ENCODE data around the gene PRKAR1A. TPM values are rescaled to one million over a fixed set of nuclear protein-coding genes. Genes with fewer than 3 reads are reported as not detected.
"Not testable (repeated sequence)": the region's sequence is repeated elsewhere in the genome, so short reads cannot be mapped to it uniquely, and the experiment has no call there.

The PRKAR1A gene
- 173 and 260 TPM in 2 replicates for total RNA-seq (2014; rRNA removed; shearing (Covaris generic))

DNA sequence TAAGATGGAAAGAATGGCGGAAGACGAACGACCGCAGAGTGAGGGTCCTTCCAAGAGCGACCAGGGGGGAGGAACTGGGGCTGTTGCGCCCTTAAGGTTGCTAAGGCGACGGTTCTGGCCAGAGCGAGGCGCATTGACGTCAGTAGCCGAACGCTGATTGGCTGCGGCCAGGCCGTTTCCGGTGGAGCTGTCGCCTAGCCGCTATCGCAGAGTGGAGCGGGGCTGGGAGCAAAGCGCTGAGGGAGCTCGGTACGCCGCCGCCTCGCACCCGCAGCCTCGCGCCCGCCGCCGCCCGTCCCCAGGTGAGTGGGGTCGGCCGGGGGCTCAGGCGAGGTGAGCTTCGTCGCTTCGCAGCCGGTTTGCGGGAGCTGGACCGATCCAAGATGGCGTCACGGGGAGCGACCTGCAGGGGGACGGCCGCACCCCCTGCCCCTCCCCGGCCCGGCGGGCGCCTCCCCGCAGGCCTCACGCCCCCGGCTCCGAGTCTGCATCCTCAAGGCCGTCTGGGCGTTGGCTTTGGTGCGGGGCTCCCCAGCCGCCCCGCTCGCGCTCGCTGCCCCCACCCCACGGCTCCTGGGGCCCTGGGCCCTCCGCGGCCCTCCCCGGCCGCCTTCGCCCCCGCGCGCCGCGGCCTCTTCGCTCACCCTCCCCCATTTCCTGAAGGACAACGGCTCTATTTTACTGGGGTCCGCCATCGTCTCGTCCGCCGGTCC, at the start of gene PRKAR1A:
Gene PRKAR1A, plus strand, starts transcription at position 184 of the 713 bp plus-strand sequence. CDS start 2,970 bp downstream, outside the sequence.
- DNase-seq (ENCODE audit: low read depth), result peak; percentile 97

DNA sequence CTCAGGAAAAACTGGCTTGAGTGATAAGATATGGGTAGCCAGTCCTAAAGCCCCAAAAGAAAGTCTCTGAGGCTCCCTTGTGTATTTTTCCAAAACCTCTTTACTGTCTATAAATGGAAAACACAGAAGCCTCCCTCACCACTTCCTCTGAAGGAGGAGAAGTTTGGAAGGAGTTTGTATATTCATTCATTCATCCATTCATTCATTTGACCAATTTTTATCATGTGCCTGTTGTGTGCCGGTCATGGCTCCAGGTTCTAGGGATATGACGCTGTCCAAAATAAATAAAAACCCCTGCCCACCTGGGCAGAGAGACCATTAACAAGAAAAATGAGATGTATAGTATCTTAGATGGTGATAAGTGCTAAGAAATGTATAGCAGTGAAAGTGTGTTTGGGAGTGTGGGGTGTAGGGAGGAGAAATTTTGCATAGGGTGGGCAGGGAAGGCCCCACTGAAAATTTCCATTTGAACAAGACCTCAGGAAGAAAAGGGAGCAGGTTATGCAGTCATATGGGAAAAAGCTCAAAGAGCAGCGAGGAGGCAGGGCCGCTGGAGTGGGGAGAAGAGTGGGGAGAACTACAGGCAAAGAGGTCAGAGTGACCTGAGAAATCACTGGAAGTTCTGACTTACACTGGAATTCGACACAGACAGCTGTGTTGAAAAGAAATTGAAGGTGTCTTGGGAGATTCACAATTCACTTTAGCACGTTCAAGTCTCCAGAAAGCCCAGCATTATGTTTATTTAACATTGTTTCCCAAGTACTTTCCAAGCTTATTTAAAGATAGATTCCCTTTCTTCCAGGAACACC, 48.8 kb upstream of the PRKAR1A start:
- no peak for DNase-seq (ENCODE audit: low read depth)

- DNase-seq (ENCODE audit: low read depth), result no peak
Observed at GRCh38 chr17:68468334-68468733, 43.9 kb upstream of the PRKAR1A start.

DNA sequence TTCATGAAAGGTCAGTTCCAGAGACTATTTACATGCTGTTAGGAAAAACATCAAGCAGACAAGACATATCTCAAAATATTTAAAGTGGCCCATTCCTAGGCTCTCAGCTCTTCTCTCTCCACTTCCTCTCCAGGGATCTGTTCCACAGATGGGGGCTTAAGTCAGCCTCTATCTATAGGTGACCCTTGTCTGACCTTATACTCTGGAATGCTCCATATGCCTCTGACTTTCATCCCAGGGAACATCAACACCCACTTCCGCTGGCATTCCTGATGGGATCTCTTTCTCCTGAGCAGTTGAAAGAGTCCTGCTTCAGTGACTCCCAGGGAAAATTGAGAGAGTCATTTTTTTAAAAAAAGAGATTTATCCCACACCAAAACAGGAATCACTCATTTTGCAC, 43.4 kb upstream of the PRKAR1A start:
- no peak for DNase-seq (ENCODE audit: low read depth)

- DNase-seq (ENCODE audit: low read depth), result no peak
Observed at GRCh38 chr17:68470961-68471360, 41.3 kb upstream of the PRKAR1A start.

DNA sequence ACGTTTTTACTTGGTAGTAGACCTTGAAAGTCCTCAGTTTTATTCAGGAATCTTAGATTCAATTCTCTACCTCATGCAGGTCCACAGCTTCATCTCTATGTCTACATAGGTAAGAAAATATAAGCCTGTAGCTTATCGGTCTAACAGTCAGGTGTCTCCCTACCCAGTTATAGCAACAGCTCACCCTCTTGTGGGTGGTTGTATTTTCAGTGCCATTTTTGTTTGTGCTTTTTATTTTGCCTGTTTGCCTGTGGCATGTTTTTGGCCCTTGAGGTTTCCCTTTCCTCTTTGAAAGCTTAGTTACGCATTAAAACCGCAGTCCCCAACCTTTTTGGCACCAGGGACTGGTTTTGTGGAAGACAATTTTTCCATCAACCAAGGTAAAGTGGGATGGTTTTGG, 31.3 kb upstream of the PRKAR1A start:
- no peak for DNase-seq (ENCODE audit: low read depth)

DNA sequence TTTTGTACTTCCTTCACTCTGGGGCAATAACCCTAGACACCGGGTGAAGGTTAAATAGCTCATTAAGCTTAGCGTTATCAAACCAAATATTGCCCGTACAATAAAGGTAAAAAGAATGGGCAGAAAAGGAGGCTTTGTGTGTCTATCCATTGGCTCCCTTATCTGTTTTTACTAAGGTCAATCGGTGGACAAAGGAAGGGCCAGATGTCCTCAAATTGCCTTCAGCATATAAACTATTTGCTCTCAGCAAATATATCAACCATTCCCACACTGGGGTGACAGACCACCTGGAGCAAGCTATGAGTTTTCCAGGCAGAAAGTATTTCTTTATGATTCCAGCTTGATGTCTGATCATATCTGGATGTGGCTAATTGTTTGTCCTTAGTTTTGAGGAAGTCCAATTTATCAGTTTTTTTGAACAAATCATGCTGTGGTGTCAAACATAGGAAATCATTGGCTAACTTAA, 29.6 kb upstream of the PRKAR1A start:
- no peak for DNase-seq (ENCODE audit: low read depth)

GRCh38 chr17:68484458-68484857, 27.8 kb upstream of the PRKAR1A start:
- DNase-seq (ENCODE audit: low read depth), result no peak

GRCh38 chr17:68489919-68490318, 22.3 kb upstream of the PRKAR1A start:
- no peak for DNase-seq (ENCODE audit: low read depth)

DNA sequence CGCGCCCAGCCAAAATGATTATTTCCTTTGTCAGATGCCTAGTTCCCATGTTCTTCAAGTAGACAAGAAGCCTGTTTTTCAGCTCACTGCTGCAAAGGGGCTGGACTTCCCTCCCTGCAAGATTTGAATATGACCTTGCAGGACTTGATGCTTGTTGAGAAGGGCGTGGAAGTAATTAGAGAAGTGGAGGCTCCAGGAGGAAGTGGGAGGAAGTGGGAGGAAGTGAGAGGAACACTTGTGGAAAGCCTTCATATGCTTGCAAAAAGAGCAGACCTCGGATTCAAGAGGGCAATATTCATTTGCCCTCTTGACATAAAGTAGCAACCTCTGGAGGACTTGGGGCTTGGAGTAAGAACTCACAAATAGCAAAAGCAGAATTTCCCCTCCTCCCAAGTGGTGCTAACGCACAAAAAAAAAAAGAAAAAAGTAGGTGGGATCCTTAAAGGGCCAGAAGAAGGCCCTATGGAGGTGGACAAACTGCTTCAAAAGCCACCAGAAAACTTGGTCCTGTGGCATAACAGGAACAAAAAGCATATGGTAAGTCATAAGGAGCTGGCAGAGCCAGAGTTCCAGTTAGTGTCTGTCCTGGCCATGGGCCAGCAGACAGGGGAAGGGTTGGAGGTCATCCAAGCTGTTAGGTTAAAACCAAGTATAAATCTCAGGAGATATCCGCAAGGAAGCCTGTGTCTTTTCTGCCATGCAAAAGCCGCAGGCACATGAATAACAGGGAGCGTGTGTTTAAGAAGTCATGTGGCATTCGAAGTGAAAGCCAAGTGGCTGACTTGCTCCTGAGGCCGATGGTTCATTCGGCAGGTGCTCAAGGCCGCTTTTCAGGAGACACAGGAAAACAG, 20.6 kb upstream of the PRKAR1A start:
- DNase-seq (ENCODE audit: low read depth), result peak; percentile 15

- not testable (repeated sequence) for DNase-seq (ENCODE audit: low read depth)
Observed at GRCh38 chr17:68492394-68493054, 19.7 kb upstream of the PRKAR1A start.

- no peak for DNase-seq (ENCODE audit: low read depth)
Observed at GRCh38 chr17:68495081-68495480, 17.1 kb upstream of the PRKAR1A start.

DNA sequence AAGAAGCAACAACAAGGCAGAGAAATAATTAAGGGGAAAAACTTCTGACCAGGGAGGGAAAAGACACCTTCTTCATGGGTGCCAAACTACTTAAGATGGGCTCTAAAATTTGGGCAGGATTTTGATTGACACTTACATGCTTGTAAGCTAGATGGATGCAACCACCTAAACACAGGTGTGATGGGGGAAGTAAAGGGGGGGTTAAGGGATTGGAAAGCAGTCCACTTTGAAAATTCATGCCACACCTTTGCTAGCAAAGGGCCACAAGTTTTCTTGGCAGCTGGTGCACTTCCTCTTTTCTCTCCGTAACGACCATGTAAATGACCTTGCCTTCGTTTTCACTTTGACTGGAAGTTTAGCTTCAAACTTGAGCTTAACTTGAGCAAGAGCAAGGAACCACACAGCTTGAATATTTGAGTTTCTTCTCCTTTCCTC, 14.3 kb upstream of the PRKAR1A start:
- no peak for DNase-seq (ENCODE audit: low read depth)

DNA sequence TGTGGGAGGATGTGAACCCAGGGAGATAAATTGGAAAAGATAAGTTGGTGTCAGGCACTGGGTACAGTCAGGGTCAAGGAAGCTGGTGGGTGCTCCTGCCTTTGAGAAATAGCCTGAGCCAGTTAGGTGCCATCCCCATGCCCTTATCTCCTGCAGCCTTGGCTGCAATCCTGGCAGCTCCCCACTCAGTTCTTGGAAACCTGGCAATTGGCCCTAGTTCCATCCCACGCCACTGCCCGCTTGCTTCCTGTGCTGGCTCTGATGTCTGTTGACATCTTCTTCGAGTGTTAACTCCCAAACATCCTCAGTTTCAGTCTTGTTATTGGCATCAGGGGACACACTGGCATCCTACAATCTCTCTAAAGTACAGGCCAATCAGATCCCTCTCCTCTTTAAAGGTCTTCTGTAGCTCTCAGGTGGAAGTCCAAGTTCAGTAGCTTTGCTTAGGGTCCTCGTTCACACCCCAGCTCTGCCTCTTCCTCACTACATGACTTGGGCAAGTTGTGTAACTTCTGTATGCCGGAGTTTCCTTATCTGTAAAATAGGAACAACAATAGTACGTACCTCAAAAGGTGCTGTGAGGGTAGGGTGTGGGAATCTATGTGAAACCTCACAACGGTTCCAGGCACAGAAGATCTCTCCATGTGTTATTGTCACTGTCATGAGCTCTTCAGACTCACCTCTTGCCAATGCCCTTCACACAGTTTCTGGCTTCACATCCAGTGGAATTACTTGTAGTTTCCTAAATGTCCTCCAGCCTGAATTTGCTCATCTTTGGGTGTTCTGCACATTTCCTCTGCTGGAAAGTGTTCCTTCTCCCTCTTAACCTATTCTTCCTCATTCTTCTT, 13.5 kb upstream of the PRKAR1A start:
- no peak for DNase-seq (ENCODE audit: low read depth)

DNA sequence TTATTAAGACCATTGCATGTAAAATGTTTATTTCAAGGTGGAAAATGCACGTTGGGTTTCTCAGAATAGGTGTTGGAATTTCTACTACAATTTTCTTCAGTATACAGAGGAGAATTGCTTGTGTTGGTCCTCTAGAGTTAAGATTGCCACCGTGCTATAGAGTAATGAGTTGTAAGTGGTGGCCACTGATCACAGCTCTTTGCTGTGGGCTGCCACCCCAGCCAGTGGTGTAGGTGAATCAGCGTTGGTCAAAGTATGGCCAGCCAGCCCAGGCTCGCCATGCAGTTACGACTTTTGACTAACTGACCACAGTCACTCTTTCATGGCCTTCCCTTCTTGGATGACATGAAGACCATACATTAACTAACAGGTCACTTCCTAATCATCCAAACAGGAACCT, 12.6 kb upstream of the PRKAR1A start:
- no peak for DNase-seq (ENCODE audit: low read depth)

DNA sequence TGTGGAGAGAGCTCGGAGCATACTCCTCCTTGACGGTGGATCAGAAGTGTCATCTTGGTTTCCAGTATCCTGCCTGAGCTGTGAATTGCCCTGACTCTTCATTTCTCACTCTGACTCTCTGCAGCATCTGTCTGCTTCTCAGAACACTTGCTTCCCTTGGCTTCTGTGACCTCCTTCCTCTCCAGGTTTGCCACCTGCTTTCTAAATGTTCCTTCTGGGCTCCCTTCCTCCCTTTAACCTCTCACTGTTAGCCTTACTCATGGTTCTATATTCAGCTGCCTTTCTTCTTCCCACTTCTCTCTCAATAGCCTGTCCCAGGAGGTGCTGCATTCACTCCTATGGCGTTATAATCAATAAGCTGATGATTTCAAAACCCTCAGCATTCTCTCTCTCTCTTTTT, 11.2 kb upstream of the PRKAR1A start:
- no peak for DNase-seq (ENCODE audit: low read depth)

GRCh38 chr17:68505951-68506350, 6.3 kb upstream of the PRKAR1A start:
- no peak for DNase-seq (ENCODE audit: low read depth)

GRCh38 chr17:68507576-68507975, 4.7 kb upstream of the PRKAR1A start:
- no peak for DNase-seq (ENCODE audit: low read depth)

- no peak for DNase-seq (ENCODE audit: low read depth)
Observed at GRCh38 chr17:68509141-68510057, 2.8 kb upstream of the PRKAR1A start.
